HG03175 (cell line): ENCODE results near the gene RAC3.

Source experiments
- ATAC-seq: cut with Tn5 transposase; IDR thresholded peaks from one replicate; pipeline ENCODE4 v1.9.1; 2021; ENCODE audit warnings: mild to moderate bottlenecking, moderate library complexity; ENCODE audit not compliant: unreplicated experiment

The RAC3 gene

DNA sequence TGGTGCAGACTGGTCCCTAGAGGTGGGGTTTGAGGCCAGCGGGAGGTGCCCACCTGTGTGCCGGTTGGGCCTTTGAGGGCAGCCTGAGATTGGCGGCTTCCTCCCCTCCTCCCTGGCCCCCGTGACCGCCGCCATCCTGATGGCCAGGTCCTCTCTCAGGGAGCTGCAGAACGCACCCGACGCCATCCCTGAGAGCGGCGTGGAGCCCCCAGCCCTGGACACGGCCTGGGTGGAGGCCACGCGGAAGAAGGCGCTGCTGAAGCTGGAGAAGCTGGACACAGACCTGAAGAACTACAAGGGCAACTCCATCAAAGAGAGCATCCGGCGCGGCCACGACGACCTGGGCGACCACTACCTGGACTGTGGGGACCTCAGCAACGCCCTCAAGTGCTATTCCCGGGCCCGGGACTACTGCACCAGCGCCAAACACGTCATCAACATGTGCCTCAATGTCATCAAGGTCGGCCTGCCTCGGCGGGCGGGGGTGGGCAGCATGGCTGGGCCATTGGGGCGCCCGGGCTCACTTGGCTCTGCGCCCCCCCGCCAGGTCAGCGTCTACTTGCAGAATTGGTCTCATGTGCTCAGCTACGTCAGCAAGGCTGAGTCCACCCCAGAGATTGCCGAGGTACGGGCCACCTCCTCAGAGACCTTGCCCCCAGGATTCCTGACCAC, 23.0 kb downstream of the RAC3 start:
- no peak for ATAC-seq

DNA sequence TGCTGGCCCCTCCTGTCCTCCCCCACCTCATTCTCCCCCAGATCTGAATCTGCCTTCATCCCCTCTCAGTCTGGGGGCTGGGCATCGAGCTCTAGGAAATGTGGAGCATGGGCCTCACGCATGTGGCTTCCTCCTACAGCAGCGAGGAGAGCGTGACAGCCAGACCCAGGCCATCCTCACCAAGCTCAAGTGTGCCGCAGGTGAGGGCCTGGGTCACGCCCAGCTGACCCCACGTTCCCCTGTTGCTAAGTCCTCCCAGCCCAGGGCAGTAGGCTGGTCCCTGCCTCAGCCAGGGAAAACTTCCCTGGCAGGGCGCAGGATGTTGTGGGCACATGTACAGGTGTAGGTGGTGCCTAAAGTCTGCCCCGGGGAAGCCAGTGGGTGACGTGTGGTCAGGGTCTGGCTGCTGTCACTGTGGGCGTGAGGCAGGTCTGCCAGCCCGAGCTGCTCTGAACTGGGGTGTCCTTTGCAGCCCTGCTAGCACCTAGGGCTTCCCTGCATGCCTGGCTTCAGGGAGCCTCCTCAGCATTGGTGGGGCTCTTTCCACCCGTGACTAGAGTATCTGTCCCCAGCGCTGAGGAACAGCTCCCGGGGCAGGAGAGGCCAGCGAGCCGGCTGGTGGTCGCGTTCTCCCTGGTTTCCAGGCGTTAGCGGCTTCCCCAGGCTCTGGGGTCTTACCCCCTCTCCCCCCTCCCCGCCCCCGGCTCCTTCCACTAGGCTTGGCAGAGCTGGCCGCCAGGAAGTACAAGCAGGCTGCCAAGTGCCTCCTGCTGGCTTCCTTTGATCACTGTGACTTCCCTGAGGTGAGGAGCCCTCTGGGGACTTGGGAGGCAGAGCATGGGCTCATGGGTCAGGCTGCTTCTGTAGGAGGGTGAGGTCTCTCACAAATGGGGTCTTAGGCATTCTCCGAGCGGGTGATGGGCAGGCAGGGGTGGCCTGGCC, 23.8 kb downstream of the RAC3 start:
- ATAC-seq: no peak

DNA sequence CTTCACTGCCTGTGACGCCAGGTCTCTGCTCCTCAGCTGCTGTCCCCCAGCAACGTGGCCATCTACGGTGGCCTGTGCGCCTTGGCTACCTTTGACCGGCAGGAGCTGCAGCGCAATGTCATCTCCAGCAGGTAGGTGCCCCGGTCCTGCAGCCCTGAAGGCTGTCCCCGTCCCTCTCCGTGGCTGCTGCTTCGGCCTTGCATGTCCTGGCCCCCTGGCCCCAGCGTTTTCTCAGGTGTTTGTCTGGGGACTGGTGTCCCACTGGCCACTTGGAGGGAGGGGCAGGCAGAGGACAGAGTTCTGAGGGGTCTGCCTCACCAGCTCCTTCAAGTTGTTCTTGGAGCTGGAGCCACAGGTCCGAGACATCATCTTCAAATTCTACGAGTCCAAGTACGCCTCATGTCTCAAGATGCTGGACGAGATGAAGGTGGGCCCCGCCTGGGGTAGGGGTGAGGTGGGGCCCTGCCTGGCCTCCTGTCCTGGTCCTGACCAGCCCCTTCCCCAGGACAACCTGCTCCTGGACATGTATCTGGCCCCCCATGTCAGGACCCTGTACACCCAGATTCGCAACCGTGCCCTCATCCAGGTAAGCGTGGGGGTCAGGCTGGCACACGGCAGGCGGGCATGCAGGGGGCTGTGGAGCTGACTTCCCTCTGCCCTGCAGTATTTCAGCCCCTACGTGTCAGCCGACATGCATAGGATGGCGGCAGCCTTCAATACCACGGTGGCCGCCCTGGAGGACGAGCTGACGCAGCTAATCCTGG, 24.7 kb downstream of the RAC3 start:
- no peak for ATAC-seq

DNA sequence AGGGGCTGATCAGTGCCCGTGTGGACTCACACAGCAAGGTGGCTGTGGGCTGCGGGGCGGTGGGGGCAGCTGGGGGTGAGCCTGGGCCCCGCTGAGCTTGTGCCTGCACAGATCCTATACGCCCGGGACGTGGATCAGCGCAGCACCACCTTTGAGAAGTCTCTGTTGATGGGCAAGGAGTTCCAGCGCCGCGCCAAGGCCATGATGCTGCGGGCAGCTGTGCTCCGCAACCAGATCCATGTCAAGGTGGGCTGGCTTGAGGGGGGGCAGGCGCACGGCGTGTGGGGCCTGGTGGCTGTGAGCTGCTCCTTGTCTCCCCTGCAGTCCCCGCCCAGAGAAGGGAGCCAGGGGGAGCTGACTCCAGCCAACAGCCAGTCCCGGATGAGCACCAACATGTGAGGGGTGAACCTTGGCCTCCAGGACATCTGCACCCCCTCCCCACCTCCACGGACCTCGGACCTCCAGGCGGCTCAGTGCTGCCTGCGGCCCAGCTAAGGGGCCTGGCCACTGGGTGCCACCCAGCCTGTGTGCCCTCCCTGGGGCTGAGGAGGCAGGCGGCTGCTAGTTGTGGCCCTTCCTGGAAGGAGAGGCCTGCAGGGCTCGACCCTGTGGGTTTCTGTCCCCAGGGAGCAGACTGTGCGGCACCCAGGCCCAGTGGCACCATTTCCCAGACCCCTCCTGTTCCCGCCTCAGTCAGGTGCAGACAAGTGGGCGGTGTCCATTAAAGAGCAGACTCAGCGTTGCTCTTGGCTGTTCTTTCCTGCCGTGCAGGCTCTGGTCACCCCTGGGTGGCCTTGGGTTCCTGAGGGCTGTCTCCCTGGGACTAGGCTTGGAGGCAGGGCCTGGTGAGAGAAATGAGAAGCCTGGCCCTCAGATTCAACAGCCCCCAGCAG, 25.5 kb downstream of the RAC3 start:
- ATAC-seq: no peak

DNA sequence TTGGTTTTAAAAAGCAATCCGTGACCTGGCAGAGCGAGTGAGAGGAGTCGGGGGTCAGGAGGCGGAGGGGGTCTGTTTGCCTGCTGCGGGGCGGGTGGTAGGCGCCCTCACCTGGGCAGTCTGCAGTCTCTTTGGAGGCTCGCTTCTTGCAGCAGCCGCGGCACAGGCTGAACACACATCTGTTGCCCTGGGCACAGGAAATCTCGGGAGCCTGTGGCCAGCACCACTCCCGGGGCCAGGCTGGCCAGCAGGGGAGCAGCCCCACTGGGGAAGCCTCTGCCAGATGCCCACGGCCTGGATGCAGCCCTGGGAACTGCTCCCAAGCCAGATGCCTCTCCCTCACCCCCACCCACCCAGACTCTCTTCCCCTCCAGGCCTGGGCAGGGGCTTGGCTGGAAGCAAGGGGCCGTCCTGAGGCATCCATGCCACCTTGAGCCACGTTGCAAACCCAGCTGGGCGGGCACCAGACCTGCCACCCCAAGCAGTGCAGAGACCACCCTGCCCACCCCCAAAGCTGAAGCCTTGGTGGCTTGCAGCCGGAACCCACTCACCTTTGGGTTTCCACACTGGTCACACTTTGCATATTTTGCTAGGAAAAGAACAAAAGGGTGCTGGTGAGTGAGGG, 26.9 kb downstream of the RAC3 start:
- ATAC-seq: no peak

DNA sequence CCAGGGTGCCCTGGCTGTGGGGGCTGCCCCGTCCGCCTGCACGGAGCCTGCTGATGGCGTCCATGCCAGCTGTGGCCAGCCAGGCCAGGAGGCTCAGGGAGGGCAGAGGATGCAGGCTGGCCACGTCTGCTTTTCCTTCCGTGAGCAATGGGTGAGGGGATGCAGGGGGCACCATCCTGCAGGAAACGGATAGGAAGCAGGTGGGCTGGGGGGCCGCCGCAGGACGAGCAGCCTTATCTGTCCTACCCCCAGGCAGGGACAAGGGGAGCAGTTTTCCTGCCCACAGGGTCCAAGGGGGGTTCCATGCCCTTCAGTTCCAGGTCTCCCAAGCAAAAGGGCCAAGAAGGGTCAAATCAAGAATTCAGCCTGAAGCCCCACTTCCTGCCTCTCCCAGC, 27.4 kb downstream of the RAC3 start:
- no peak for ATAC-seq

DNA sequence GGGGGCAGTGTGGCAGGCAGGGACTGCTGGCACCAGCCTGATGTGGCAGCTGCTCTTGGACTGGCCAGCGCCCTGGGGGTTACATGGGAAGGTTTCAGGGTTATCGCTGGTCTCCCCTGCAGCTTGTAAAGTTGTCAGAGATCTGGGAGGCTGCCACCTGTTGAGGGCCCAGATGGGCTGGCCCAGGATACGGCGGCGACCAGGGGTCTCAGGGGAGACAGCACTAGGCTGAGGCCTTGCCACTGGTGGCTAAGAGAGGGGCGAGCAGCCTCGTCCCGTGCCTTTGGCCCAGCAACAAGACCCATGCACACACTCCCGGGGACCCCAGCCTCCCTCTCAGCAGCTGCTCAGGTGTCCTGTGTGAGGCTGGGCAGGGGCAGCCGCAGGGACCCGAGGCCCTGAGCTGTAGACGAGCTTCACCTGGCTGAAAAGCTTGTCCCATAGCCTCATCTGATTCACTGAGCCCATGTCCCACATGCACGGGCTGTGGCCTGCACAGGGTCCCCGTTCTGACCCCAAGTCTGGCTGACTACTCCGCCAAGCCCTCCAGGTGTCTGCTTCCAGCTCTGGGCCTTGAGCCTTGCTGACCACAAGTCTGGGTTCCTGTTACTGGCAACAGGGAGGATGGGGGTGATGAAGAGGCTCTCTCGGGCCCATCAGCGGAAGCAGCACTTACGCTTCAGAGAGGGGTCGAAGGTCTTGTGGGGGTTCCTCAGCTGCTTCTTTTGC, 28.0 kb downstream of the RAC3 start:
- no peak for ATAC-seq

DNA sequence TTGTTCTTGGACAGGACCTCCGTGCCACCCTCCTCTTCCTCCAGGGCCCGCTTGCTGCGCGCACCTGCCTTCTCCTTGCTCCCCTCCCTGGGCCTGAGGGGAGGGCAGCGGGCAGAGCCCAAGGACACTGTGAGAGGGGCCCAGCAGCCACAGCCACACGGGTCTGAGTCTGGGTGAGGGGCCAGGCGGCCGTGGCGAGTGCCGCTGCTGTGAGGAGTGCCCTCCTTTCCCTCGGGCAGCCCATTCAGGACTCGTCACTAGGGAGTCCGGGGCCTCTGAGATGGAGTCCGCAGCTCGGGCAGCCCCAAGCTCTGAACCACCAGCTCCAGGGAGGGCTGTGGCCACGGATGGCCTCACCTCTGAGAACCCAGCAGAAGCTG, 28.5 kb downstream of the RAC3 start:
- no peak for ATAC-seq

DNA sequence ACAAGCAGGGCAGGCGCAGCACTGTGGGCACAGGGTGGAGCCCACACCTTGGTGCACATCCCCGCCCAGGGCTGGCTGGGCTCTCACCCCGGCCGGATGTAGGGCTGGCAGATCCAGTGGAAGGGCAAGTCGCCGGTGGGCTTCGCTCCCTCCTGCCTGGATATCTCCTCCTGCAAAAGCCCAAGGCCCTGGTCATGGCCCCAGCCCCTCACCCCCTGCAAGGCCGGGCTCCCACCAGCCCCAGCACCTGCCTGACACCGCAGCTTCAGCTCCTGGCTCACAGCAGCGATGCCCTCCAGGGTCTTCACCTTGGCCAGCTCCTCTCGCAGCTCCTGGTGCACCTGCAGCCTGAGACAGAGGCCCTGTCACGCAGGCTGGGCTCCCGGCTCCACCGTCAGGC, 29.1 kb downstream of the RAC3 start:
- no peak for ATAC-seq

DNA sequence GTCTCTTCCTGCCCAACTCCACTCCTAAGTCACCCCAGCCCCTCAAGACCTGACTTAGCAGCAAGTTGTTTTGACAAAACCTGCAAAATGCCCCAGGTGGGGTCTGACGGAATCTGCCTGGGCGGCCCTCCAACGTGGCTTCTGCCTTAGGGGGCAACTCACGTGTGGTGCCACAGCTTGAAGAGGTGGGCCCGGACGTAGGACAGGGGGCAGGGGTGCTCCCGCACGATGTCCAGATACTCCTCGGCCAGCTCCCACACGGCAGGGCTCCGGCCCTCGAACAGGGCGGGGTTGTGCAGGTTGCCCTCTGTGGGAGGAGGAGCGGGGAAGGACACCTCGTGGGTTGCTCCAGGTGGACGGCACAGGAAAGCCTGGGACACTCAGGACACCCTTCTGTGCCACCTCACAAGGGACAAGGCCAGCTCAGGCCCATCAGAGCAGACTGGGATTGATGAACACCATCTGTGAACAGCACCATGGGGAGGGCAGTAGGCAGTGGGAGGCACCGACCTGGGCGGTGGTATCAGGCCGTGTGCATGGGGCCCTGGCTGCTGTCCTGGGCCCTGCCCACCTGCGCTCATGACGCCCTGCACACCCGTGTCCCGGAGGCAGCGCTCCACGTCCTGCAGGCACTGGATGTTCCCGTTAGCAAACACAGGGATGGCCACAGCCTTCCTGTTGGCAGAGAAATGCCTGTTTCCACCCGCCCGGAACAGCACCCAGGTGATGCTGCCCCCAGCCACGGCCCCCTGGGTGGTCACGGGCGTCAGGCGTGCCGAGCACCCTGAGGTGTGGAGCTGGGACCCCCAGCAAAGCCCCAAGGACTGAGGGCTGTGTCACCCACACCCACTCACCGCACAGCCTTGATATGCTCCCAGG, 29.8 kb downstream of the RAC3 start:
- ATAC-seq: no peak

DNA sequence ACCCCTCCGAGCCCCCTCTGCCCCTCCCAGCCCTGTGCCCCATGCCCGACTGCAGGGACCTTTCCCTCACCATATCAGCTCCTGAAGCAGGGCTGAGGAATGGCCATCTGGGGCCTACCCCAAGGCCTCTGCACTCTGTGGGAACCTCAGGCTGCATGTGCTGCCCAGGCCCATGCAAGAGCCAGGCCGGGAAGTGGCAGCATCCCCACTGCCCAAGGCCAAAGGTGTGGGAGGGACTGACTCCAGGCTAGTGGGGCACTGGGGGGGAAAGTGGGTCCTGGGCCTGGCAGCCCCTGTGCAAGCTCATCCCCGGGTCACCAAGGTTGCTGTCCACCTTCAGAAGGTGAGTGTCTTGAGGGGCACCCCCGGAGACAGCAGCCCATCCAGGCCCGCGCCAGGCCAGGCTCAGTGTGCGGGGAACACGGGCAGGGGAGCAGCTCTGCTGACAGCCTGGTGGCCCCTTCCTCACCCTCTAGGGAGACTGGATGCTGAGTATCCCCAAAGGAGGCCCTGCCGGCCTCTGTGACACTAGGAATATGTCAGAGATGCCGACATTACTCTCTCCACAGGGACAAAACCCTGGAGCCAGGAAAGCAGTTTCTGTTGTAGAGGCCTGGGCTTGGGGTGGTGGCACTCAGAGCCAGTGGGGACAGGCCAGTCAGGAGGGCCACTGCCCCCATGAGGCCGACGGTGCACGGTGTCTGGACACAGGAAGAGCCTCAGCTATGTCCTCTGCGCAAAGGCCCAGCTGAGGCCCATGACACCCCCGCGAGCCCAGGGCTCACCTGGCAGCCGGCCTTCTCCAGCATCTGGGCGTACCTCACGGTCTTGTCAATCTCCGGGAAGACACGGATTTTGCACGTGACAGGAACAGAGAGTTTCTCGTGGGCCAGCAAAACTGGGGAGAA, 30.9 kb downstream of the RAC3 start:
- no peak for ATAC-seq

DNA sequence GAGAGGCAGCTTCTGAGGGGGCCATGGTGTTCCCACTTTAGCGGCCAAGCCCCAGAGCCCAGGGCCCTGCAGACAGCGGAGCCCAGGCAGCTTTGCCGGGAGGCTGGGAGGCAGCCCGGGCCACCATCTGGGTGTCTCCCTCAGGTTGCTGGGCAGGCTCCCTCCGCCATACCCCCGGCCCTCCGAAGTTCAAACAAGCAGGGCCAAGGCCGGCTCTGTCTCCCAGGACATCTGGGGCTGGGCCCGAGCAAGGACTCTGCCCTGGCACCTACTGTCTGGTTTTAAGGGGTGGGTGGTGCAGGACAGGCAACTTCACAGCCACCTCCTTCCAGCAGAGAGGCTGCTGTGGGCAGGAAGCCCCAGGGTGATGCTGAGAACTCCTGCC, 31.5 kb downstream of the RAC3 start:
- ATAC-seq: no peak

DNA sequence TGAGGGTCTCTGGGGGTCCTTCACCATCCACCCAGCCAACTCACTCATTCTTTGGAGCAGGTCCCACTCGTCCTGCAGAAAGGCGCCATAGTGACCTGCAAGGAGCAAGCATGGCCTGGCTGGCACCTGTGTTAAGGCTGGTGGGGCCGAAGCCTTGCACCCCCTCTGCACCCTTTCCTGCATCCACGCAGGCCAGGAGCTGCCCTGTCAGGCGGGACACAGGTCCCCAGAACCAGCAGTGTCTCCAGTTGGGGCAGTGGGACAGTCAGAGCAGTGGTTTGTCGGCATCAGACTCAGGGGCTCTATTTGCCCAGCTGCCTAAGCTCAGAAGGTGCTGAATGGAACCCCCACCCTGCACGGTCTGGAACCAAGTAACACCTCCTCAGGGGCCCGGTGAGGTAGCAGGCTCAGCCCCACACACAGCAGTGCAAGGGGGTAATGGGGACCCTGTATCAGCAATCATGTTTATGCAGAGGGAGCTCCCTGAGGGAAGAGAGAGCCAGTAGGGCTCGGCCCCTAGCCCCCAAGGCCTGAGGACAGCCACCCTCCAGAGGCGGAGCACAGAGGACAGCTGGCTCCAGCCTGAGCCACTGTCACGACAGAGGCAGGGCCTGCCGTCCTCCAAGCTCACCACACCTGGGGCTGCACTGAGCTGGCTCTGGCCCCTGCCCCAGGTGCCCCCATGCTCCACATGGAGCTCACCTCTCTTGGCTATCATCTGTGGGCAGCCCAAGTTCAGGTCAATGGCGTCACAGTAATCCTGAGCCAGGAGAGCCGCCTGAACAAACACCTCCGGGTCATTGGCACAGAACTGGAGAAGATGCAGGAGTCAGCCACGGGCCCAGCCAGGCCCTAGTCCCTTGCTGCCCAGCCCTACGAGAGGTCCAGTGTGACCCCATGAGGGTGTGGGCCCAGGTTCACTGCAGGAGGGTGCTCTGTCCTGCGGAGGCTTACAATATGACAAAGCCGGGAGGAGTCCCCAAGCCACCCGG, 32.2 kb downstream of the RAC3 start:
- no peak for ATAC-seq

DNA sequence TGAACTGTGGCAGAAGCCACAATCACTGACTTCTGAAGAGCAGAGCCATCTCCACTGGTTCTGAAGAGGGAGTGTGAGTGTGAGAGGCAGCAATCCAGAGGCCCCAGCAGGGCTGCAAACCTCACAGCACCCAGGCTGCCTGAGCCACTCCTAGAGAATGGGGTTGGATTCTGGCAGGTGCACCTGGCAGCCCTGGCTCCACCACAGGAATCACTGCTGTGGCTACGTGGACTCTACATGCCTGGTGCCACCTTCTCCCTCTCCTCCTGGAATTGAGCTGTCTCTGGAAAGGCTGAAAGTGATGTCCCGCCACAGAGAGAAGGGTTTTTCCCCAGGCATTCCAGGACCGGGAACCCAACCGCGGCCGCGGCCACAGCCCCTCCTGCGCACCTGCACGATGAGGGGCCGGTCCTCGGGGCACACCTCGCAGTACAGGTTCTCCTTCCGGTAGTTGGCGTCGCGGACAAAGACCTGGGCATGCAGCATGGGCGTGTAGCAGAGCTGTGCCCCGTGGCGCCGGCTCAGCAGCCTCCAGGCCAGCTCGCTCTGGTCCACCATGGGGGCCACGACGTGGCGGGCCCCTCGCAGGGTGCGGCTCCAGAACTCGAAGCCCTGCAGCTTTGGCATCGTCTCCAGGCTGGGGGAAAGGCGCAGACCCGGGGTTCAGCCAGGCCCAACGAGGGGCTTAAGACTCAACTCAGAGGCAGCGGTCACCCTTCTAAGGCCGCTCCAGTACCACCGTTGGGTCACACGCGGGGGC, 33.1 kb downstream of the RAC3 start:
- ATAC-seq: no peak

DNA sequence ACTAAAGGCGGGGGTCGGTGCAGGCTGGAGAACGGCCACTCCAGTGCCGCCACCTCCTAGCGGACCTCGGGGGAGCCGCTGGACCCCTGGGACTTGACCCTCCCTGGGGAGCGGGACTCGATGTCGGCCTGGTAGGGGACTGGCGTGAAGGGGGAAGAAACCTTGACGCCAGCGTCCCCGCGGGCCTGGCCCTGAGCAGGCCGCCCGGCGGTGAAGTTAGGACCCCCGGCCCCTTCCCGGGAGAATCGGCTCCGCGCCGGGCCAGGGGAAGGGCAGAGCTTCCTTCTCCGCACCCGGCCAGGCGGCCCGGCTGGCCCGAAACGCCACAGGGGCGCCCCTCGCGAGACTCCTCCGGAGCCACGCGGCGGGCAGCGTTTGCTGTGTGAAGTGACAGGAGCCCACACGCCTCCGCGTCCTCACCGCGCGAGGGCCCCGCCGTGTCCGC, 33.7 kb downstream of the RAC3 start:
- peak; percentile 24 for ATAC-seq
